ENCODE data around the gene CACNA2D1. TPM values are rescaled to one million over a fixed set of nuclear protein-coding genes. Genes with fewer than 3 reads are reported as not detected.

Gene CACNA2D1
- 10 to 100 TPM in 1 of 4 donors, 1 to 10 TPM in 1, under 1 TPM in 2; 0.30 to 12.8 (median 2.4) TPM for total RNA-seq

GRCh38 chr7:82443547-82444219 lies at the start of gene CACNA2D1:
Gene CACNA2D1, minus strand, starts transcription at chr7:82443777.
- Histone ChIP-seq H3K9me3 (no peaks in the 10 kb centered on the region), H3K4me1 (peaks cover 3 to 29% (median 8%) of the 10 kb centered on the region in 3 donors), H3K36me3 (no peaks in the 10 kb centered on the region), H3K4me3 (peak within 1 kb of the TSS; percentile 65 to 74 (median 71)), H3K27me3 (peaks cover 0 to 12% (median 0%) of the 10 kb centered on the region in 4 donors), H3K27ac (peak within 1 kb of the TSS; percentile 79 to 94 (median 88))
- TF ChIP-seq, protein P1, sequence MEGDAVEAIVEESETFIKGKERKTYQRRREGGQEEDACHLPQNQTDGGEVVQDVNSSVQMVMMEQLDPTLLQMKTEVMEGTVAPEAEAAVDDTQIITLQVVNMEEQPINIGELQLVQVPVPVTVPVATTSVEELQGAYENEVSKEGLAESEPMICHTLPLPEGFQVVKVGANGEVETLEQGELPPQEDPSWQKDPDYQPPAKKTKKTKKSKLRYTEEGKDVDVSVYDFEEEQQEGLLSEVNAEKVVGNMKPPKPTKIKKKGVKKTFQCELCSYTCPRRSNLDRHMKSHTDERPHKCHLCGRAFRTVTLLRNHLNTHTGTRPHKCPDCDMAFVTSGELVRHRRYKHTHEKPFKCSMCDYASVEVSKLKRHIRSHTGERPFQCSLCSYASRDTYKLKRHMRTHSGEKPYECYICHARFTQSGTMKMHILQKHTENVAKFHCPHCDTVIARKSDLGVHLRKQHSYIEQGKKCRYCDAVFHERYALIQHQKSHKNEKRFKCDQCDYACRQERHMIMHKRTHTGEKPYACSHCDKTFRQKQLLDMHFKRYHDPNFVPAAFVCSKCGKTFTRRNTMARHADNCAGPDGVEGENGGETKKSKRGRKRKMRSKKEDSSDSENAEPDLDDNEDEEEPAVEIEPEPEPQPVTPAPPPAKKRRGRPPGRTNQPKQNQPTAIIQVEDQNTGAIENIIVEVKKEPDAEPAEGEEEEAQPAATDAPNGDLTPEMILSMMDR (IDR thresholded peaks at IDR 0.05): no peak
- peak in 1 of 4 donors; percentile 23 for TF ChIP-seq POLR2A (IDR thresholded peaks at IDR 0.05)
- intact Hi-C loops (cut with DNase I): no loop called here
- no peak for DNase-seq
- WGBS, 2 donors: 0% methylated on average over 8 of the region's 82 CpGs; no CpG with 5 or more reads in 1 of the 2 donors

- WGBS, 2 donors: 82 to 84% methylated on average over 3 of the region's 3 CpGs
- intact Hi-C loops (cut with DNase I): no loop called here
- Histone ChIP-seq H3K36me3 (no peaks in the 10 kb centered on the region), H3K27ac (no peak overlapping the region), H3K4me3 (no peak overlapping the region), H3K9me3 (peaks cover 0 to under 1% (median 0%) of the 10 kb centered on the region in 3 donors), H3K4me1 (no peaks in the 10 kb centered on the region), H3K27me3 (no peaks in the 10 kb centered on the region)
- TF ChIP-seq POLR2A (IDR thresholded peaks at IDR 0.05): no peak
- TF ChIP-seq, protein P1 (IDR thresholded peaks at IDR 0.05): peak in 5 of 6 experiments; percentile 41 to 78 (median 69)
- DNase-seq: no peak
Observed at GRCh38 chr7:82481499-82482097, 38.0 kb upstream of the CACNA2D1 start.

DNA sequence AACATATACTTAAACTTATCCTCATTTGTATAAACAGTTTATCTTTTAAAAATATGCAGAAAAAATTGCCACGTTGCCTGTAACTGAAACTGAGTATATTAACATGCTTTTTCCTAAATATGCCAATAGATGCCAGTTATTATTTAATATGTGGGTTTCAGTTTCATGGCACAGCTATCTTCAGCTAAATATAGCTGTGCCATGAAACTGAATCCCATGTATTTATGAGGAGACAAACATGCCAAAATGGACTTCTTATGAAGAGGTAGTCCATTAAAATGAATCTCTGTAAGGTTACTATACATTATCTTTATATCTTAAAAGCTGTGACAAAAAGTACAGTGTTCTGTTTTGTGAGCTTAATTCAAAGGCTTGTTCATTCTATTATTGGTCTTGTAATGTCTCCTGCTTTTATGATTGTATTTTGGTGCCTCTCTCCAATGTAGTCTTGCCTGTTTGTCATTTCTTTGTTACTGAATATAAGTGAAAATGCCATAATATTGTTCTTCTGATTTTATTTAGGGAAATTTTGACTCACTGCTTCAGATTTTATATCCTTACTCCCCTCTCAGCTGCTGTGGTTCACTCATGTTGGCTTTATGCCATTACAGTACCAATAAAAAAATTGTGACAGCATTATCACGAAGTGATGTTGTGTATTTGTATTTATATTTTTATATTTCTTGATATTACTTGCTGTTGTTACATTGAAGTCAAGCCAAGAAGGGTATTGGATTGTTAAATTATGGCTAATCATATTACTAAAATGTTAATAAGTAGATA lies 34.3 kb upstream of the CACNA2D1 start:
- intact Hi-C loops (cut with DNase I): no loop called here
- WGBS, 2 donors: 28 to 31% methylated on average over 2 of the region's 2 CpGs
- Histone ChIP-seq H3K27ac (no peak overlapping the region), H3K4me1 (no peaks in the 10 kb centered on the region), H3K9me3 (no peaks in the 10 kb centered on the region), H3K4me3 (no peak overlapping the region), H3K27me3 (no peaks in the 10 kb centered on the region), H3K36me3 (no peaks in the 10 kb centered on the region)
- no peak for DNase-seq
- TF ChIP-seq POLR2A (IDR thresholded peaks at IDR 0.05): no peak
- TF ChIP-seq, protein P1 (IDR thresholded peaks at IDR 0.05): no peak

DNA sequence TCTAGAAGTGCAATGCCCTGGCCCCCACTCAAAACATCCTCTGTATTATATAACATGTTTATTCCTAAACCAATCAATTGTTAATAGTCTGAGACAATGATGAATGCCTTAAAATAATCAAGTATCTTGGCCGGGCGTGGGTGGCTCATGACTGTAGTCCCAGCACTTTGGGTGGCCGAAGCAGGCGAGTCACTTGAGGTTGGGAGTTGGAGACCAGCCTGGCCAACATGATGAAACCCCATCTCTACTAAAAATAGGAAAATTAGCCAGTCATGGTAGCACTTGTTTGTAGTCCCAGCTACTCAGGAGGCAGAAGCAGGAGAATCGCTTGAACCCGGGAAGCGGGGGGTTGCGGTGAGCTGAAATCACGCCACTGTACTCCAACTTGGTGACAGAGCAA lies 29.4 kb upstream of the CACNA2D1 start:
- no peak overlapping the region for H3K27ac ChIP-seq
- no peak overlapping the region for H3K4me3 ChIP-seq
- WGBS, 2 donors: 73 to 88% methylated on average over 7 to 9 of the region's 9 CpGs
- H3K9me3 ChIP-seq: no peaks in the 10 kb centered on the region
- TF ChIP-seq, protein P1 (IDR thresholded peaks at IDR 0.05): no peak
- TF ChIP-seq POLR2A (IDR thresholded peaks at IDR 0.05): no peak
- no peaks in the 10 kb centered on the region for H3K4me1 ChIP-seq
- H3K27me3 ChIP-seq: no peaks in the 10 kb centered on the region
- no peak for DNase-seq
- intact Hi-C loops (cut with DNase I): no loop called here
- no peaks in the 10 kb centered on the region for H3K36me3 ChIP-seq
